Sigmoid colon (tissue), 7 donors: ENCODE results near the gene ABHD12B. TPM values are rescaled to one million over a fixed set of nuclear protein-coding genes. Genes with fewer than 3 reads are reported as not detected.

Experiments
- DNase-seq: peaks from one replicate; pipeline ENCODE4 v3.0.0-alpha.2; 2019
- H3K27ac ChIP-seq, 4 donors: fragments of 200-600 bp; sonication (generic); one replicate each; pipeline ENCODE4 v1.5.1; 2016 to 2019; ENCODE audit warnings: mild to moderate bottlenecking in 1 of 4
- H3K27me3 ChIP-seq, 3 donors: fragments of 200-600 bp; sonication (generic); one replicate each; pipeline ENCODE4 v1.5.1; 2019; ENCODE audit warnings: mild to moderate bottlenecking in 1 of 3
- H3K36me3 ChIP-seq, 4 donors: fragments of 200-600 bp; sonication (generic); one replicate each; pipeline ENCODE4 v1.5.1; 2016 to 2019
- H3K4me1 ChIP-seq, 4 donors: fragments of 200-600 bp; sonication (generic); one replicate each; pipeline ENCODE4 v1.5.1; 2017 to 2019
- H3K4me3 ChIP-seq, 4 donors: fragments of 200-600 bp; sonication (generic); one replicate each; pipeline ENCODE4 v1.5.1; 2017 to 2019; ENCODE audit warnings: mild to moderate bottlenecking in 2 of 4, moderate library complexity in 1 of 4
- H3K9me3 ChIP-seq, 4 donors: fragments of 200-600 bp in 3 of 4; sonication (generic) in 3 of 4; one replicate each; pipeline versions ENCODE4 v1.5.1 to v1.6.1; 2013 to 2019
- CTCF ChIP-seq, 4 experiments: fragments of 450-650 bp in 3 of 4; fragments of 200-600 bp in 1 of 4; IDR thresholded peaks; one replicate each; pipeline ENCODE4 v1.5.1; 2016 to 2019; ENCODE audit warnings: antibody characterized with exemption in 4 of 4, mild to moderate bottlenecking in 3 of 4, moderate library complexity in 2 of 4
- EP300 ChIP-seq, 4 donors: sonication (generic); formaldehyde crosslinking; IDR thresholded peaks; one replicate each; pipeline ENCODE4 v1.6.1; 2017; ENCODE audit warnings: antibody characterized with exemption in 4 of 4
- POLR2A ChIP-seq, 2 donors: fragments of 450-650 bp; IDR thresholded peaks; one replicate each; pipeline ENCODE4 v1.6.1; 2016; ENCODE audit warnings: antibody characterized with exemption in 2 of 2, mild to moderate bottlenecking in 2 of 2, moderate library complexity in 2 of 2
- POLR2AphosphoS5 ChIP-seq, 4 donors: sonication (generic); formaldehyde crosslinking; IDR thresholded peaks; one replicate each; pipeline ENCODE4 v1.6.1; 2017; ENCODE audit warnings: antibody characterized with exemption in 4 of 4
- WGBS, 2 donors: extraction: QIAGEN DNeasy Blood & Tissue Kit; methylation state at CpG; one replicate each; pipeline ENCODE4 v1.1.7; 2013; 5-methylcytosine and 5-hydroxymethylcytosine counted together
- intact Hi-C: fragments of 100-400 bp; cut with DNase I; formaldehyde crosslinking; loops from one replicate; pipeline ENCODE4 v1.15.1; 2023
- polyA plus RNA-seq, 3 donors: library from polyadenylated mRNA; stranded (reverse); fragments of 200-250 nt; gene quantifications; one replicate each; pipeline ENCODE4 v1.2.3, GENCODE V29; 2013
- small RNA-seq, 3 donors: library from RNA; depleted of rRNA; stranded (forward); fragments of <200 nt; gene quantifications; one replicate each; pipeline ENCODE3, GENCODE V24; 2016
- total RNA-seq, 4 donors: library from RNA; depleted of rRNA; stranded (reverse); fragments of >200 nt; gene quantifications; one replicate each; pipeline ENCODE4 v1.1.0, GENCODE V29; 2016
- donor health status: healthy with polysubstance abuse.
- donor health status: Bipolar disorder and iron deficiency.
- donor health status: healthy.

ABHD12B gene
- total and polyA plus RNA-seq, 7 donors = 5.3 to 9.3 (median 6.0) TPM; not detected in 4

- Histone ChIP-seq H3K4me3 (no peak overlapping the region), H3K4me1 (peaks cover 0 to 12% (median 10%) of the 10 kb centered on the region in 4 donors), H3K27me3 (no peaks in the 10 kb centered on the region), H3K27ac (no peak overlapping the region), H3K36me3 (no peaks in the 10 kb centered on the region), H3K9me3 (no peaks in the 10 kb centered on the region)
- no peak for DNase-seq
- intact Hi-C loops = no loop called here
- TF ChIP-seq EP300 (IDR thresholded peaks at IDR 0.05) (no peak), POLR2AphosphoS5 (IDR thresholded peaks at IDR 0.05) (no peak), CTCF (IDR thresholded peaks at IDR 0.05) (no peak), POLR2A (IDR thresholded peaks at IDR 0.05) (no peak)
- WGBS, 2 donors = 95 to 97% methylated on average over 6 of the region's 6 CpGs
Observed at GRCh38 chr14:50951032-50951431, 79.2 kb downstream of the ABHD12B start.

GRCh38 chr14:50953502-50953901 lies 81.6 kb downstream of the ABHD12B start:
- 86 to 91% methylated on average over 1 of the region's 1 CpG for WGBS, 2 donors

More at GRCh38 chr14:50953502-50953901, 81.6 kb downstream of the ABHD12B start:
- H3K36me3 ChIP-seq = no peaks in the 10 kb centered on the region
- DNase-seq = no peak
- no peak overlapping the region for H3K4me3 ChIP-seq
- no peak overlapping the region for H3K27ac ChIP-seq
- intact Hi-C loops = no loop called here
- no peak for TF ChIP-seq EP300 (IDR thresholded peaks at IDR 0.05)
- H3K4me1 ChIP-seq = peaks cover 0 to 12% (median 10%) of the 10 kb centered on the region in 4 donors
- H3K9me3 ChIP-seq = no peaks in the 10 kb centered on the region
- no peaks in the 10 kb centered on the region for H3K27me3 ChIP-seq

Small RNA genes within 50 kb of the gene (small RNA-seq; reads per million reads assigned to genes)
- 0 reads per million in 3 donors for gene RF00593

Other genes starting within 250 kb of the ABHD12B start
- gene SAV1, start 203.7 kb upstream of the ABHD12B start, total RNA-seq = 10 to 100 TPM; 32.0 to 38.2 (median 35.3) TPM
- 10 to 100 TPM; 10.9 to 19.8 (median 13.1) TPM for gene SAV1, start 203.7 kb upstream of the ABHD12B start, polyA plus RNA-seq
- gene NIN, start 40.9 kb upstream of the ABHD12B start, total RNA-seq = 10 to 100 TPM; 20.7 to 38.2 (median 26.9) TPM
- 10 to 100 TPM in 1 of 3 donors, 1 to 10 TPM in 2; 3.6 to 14.8 (median 5.1) TPM for gene NIN, start 40.9 kb upstream of the ABHD12B start, polyA plus RNA-seq
- 10 to 100 TPM; 32.0 to 49.9 (median 41.0) TPM for gene PYGL, start 72.4 kb downstream of the ABHD12B start, total RNA-seq
- 10 to 100 TPM; 21.7 to 37.4 (median 24.6) TPM for gene PYGL, start 72.4 kb downstream of the ABHD12B start, polyA plus RNA-seq
- gene TRIM9, start 223.1 kb downstream of the ABHD12B start, total RNA-seq = 10 to 100 TPM; 13.5 to 21.0 (median 17.0) TPM
- 1 to 10 TPM; 2.4 to 2.8 (median 2.4) TPM for gene TRIM9, start 223.1 kb downstream of the ABHD12B start, polyA plus RNA-seq